Upper lobe of left lung (tissue), 6 donors: Measurements from ENCODE around the gene OLFML2B. TPM values are rescaled to one million over a fixed set of nuclear protein-coding genes. Genes with fewer than 3 reads are reported as not detected.

Experiments used
- ATAC-seq, 2 donors: fragments of 200-7000 bp; cut with Tn5 transposase; one replicate each; pipeline ENCODE4 v1.9.1; 2022; ENCODE audit warnings: mild to moderate bottlenecking in 2 of 2, moderate library complexity in 2 of 2; ENCODE audit not compliant: low FRiP score in 2 of 2
- DNase-seq, 2 donors: peaks; one replicate each; pipeline ENCODE4 v3.0.0-alpha.2; 2019 to 2020
- H3K27ac ChIP-seq, 4 donors: fragments of 200-600 bp; sonication (generic); one replicate each; pipeline ENCODE4 v1.5.1; 2016 to 2019
- H3K27me3 ChIP-seq, 4 donors: fragments of 200-600 bp; sonication (generic); one replicate each; pipeline ENCODE4 v1.5.1; 2017 to 2019
- H3K36me3 ChIP-seq, 4 donors: fragments of 200-600 bp; sonication (generic); one replicate each; pipeline ENCODE4 v1.5.1; 2016 to 2019
- H3K4me1 ChIP-seq, 4 donors: fragments of 200-600 bp; sonication (generic); one replicate each; pipeline ENCODE4 v1.5.1; 2018 to 2019
- H3K4me3 ChIP-seq, 4 donors: fragments of 200-600 bp; sonication (generic); one replicate each; pipeline ENCODE4 v1.5.1; 2017 to 2019; ENCODE audit warnings: mild to moderate bottlenecking in 2 of 4, moderate library complexity in 1 of 4
- H3K9me3 ChIP-seq, 4 donors: fragments of 200-600 bp; sonication (generic); one replicate each; pipeline ENCODE4 v1.5.1; 2018 to 2019
- CTCF ChIP-seq, 6 experiments: fragments of 450-650 bp in 4 of 6; fragments of 200-600 bp in 2 of 6; sonication (generic) in 2 of 6; IDR thresholded peaks; one replicate each; pipeline ENCODE4 v1.5.1; 2016 to 2019; ENCODE audit warnings: antibody characterized with exemption in 6 of 6
- EP300 ChIP-seq, 4 donors: sonication (generic); formaldehyde crosslinking; IDR thresholded peaks; one replicate each; pipeline ENCODE4 v1.5.1; 2017; ENCODE audit warnings: antibody characterized with exemption in 4 of 4, control low read depth in 2 of 4
- POLR2A ChIP-seq, 4 donors: fragments of 450-650 bp; IDR thresholded peaks; one replicate each; pipeline ENCODE4 v1.5.1; 2016 to 2017; ENCODE audit warnings: antibody characterized with exemption in 4 of 4, mild to moderate bottlenecking in 2 of 4
- POLR2AphosphoS5 ChIP-seq, 2 donors: sonication (generic); formaldehyde crosslinking; IDR thresholded peaks; one replicate each; pipeline ENCODE4 v1.5.1; 2017; ENCODE audit warnings: antibody characterized with exemption in 2 of 2
- WGBS, 2 donors: methylation state at CpG; one replicate each; pipeline ENCODE4 v1.1.5; 2017 to 2018; 5-methylcytosine and 5-hydroxymethylcytosine counted together
- total RNA-seq, 6 donors: library from RNA; depleted of rRNA in 4 of 6; stranded (reverse); fragments of >200 nt in 4 of 6; gene quantifications; one replicate each; pipeline versions ENCODE4 v1.1.0 to v1.2.1, GENCODE V29; 2016 to 2021
- donor health status: DM: no; HTN: no; CAD: no; lungs with moderate emphysema.
- donor health status: DM: no; HTN: yes; CAD: no; lungs with severe emphysema.

OLFML2B gene
- total RNA-seq, 6 donors from 2014 or later: 5.1 to 51.3 (median 9.9) TPM

GRCh38 chr1:161946071-161946987, 77.3 kb downstream of the OLFML2B start:
- Histone ChIP-seq H3K27me3 (no peaks in the 10 kb centered on the region), H3K9me3 (no peaks in the 10 kb centered on the region), H3K27ac (no peak overlapping the region), H3K4me1 (peaks cover 0 to 12% (median 0%) of the 10 kb centered on the region in 4 donors), H3K4me3 (no peak overlapping the region), H3K36me3 (peaks cover 0 to 25% (median 6%) of the 10 kb centered on the region in 4 donors)
- ATAC-seq (no peak), DNase-seq (no peak)
- 83 to 88% methylated on average over 5 of the region's 5 CpGs for WGBS, 2 donors
- TF ChIP-seq CTCF (IDR thresholded peaks at IDR 0.05) (no peak), POLR2AphosphoS5 (IDR thresholded peaks at IDR 0.05) (no peak), POLR2A (IDR thresholded peaks at IDR 0.05) (no peak), EP300 (IDR thresholded peaks at IDR 0.05) (no peak)

GRCh38 chr1:161945306-161946060, 78.2 kb downstream of the OLFML2B start:
- 80 to 86% methylated on average over 3 of the region's 3 CpGs for WGBS, 2 donors
- peaks cover 0 to 12% (median 0%) of the 10 kb centered on the region in 4 donors for H3K4me1 ChIP-seq
- no peak for DNase-seq
- no peak for ATAC-seq
- peaks cover 0 to 25% (median 6%) of the 10 kb centered on the region in 4 donors for H3K36me3 ChIP-seq
- TF ChIP-seq POLR2AphosphoS5 (IDR thresholded peaks at IDR 0.05) (no peak), EP300 (IDR thresholded peaks at IDR 0.05) (no peak), CTCF (IDR thresholded peaks at IDR 0.05) (no peak), POLR2A (IDR thresholded peaks at IDR 0.05) (no peak)
- no peaks in the 10 kb centered on the region for H3K9me3 ChIP-seq
- H3K27me3 ChIP-seq: no peaks in the 10 kb centered on the region
- no peak overlapping the region for H3K4me3 ChIP-seq
- no peak overlapping the region for H3K27ac ChIP-seq

GRCh38 chr1:161944381-161944780, 79.3 kb downstream of the OLFML2B start:
- no peak overlapping the region for H3K27ac ChIP-seq
- DNase-seq: no peak
- H3K27me3 ChIP-seq: no peaks in the 10 kb centered on the region
- no peak overlapping the region for H3K4me3 ChIP-seq
- 88 to 95% methylated on average over 2 of the region's 2 CpGs for WGBS, 2 donors
- H3K9me3 ChIP-seq: no peaks in the 10 kb centered on the region
- TF ChIP-seq EP300 (IDR thresholded peaks at IDR 0.05) (no peak), POLR2AphosphoS5 (IDR thresholded peaks at IDR 0.05) (no peak), POLR2A (IDR thresholded peaks at IDR 0.05) (no peak), CTCF (IDR thresholded peaks at IDR 0.05) (no peak)
- H3K4me1 ChIP-seq: peaks cover 0 to 6% (median 0%) of the 10 kb centered on the region in 4 donors
- no peak for ATAC-seq
- H3K36me3 ChIP-seq: peaks cover 0 to 25% (median 6%) of the 10 kb centered on the region in 4 donors

- 83 to 90% methylated on average over 1 of the region's 1 CpG for WGBS, 2 donors
- ATAC-seq: no peak
- no peak for TF ChIP-seq EP300 (IDR thresholded peaks at IDR 0.05)
These were observed 79.9 kb downstream of the OLFML2B start for GRCh38 chr1:161943737-161944136.

More at GRCh38 chr1:161943737-161944136, 79.9 kb downstream of the OLFML2B start:
- Histone ChIP-seq H3K27me3 (no peaks in the 10 kb centered on the region), H3K4me3 (no peak overlapping the region), H3K4me1 (peaks cover 0 to 3% (median 0%) of the 10 kb centered on the region in 4 donors), H3K9me3 (no peaks in the 10 kb centered on the region), H3K27ac (no peak overlapping the region), H3K36me3 (peaks cover 0 to 25% (median 6%) of the 10 kb centered on the region in 4 donors)
- no peak for DNase-seq
